Peyer's patch (tissue), 4 donors: ENCODE results near the gene MKRN2OS.

Experiments used
- POLR2A ChIP-seq, 2 donors: fragments of 450-650 bp; IDR thresholded peaks; one replicate each; pipeline ENCODE4 v1.5.1; 2017; ENCODE audit warnings: antibody characterized with exemption in 2 of 2, mild to moderate bottlenecking in 2 of 2, moderate library complexity in 2 of 2
- TF ChIP-seq, protein P1 (sequence below), 6 experiments: fragments of 450-650 bp in 4 of 6; fragments of 200-600 bp in 2 of 6; sonication (generic) in 1 of 6; IDR thresholded peaks; one replicate each; pipeline ENCODE4 v1.5.1; 2017 to 2019; ENCODE audit warnings: antibody characterized with exemption in 6 of 6, mild to moderate bottlenecking in 3 of 6, moderate library complexity in 1 of 6

DNA sequence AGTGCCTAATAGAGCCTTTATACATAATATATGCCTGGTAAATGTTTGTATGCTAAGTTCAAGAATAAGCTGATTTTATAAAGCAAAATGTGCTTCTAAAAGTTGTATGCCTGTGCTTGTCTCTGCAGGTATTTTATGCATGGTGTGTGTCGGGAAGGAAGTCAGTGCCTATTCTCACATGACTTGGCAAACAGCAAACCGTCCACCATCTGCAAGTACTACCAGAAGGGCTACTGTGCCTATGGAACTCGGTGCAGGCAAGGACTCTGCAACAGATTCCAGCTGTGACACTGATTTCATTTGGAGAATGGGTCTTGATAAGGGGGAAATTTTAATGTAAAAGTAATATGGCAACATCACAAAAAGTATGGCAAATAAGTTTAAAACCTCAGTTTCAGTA, 23.4 kb upstream of the MKRN2OS start:
- TF ChIP-seq, protein P1, sequence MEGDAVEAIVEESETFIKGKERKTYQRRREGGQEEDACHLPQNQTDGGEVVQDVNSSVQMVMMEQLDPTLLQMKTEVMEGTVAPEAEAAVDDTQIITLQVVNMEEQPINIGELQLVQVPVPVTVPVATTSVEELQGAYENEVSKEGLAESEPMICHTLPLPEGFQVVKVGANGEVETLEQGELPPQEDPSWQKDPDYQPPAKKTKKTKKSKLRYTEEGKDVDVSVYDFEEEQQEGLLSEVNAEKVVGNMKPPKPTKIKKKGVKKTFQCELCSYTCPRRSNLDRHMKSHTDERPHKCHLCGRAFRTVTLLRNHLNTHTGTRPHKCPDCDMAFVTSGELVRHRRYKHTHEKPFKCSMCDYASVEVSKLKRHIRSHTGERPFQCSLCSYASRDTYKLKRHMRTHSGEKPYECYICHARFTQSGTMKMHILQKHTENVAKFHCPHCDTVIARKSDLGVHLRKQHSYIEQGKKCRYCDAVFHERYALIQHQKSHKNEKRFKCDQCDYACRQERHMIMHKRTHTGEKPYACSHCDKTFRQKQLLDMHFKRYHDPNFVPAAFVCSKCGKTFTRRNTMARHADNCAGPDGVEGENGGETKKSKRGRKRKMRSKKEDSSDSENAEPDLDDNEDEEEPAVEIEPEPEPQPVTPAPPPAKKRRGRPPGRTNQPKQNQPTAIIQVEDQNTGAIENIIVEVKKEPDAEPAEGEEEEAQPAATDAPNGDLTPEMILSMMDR (IDR thresholded peaks at IDR 0.05) = no peak
- TF ChIP-seq POLR2A (IDR thresholded peaks at IDR 0.05) = no peak
